HG03066 (cell line): ENCODE measurements around the gene FAM227A.
"Not testable (repeated sequence)": the region's sequence is repeated elsewhere in the genome, so short reads cannot be mapped to it uniquely, and the experiment has no call there.

Experiments
- ATAC-seq: cut with Tn5 transposase; IDR thresholded peaks from one replicate; pipeline ENCODE4 v1.9.1; 2021; ENCODE audit warnings: low read depth; ENCODE audit not compliant: unreplicated experiment

FAM227A gene

GRCh38 chr22:38674888-38675287 is 18.7 kb upstream of the FAM227A start:
- ATAC-seq = no peak

GRCh38 chr22:38657045-38657909 is 1.1 kb upstream of the FAM227A start:
- no peak for ATAC-seq

DNA sequence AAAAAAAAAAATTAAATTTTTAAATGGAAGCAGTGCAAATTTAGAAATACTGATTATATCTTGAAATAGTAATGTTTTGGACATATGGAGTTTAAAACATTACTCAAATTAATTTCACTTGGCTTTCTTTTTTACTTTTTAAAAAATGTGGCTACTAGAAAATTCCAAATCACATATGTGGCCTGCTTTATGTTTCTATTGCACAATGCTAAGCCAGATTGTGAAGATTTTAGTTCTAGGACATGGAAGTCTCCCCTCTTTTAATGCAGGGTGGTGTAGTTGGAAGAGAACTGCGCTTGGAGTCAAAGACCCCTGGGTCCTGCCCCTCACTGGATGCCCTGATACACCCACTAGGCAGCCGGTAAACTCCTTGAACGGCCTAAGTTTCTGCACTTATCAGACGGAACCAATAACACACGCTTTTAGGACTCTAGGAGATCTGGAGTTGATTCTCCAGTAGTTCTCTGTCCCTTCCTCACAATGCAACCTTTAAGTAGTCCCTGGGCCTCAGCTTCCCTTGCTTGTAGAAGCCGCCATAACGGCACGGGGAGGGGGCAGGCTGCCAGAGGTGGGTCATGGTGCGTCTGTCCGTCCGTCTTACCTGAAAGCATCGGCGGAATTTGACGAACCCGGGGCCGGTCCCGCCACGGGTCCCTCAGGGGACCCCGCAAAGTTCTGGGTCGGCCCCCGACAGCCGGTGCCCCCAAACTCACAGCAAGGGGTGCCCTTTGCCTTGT is 505 bp downstream of the FAM227A start:
- no peak for ATAC-seq

- ATAC-seq = no peak
These were observed 2.5 kb downstream of the FAM227A start for GRCh38 chr22:38653741-38654140.

- ATAC-seq = no peak
These were observed 3.3 kb downstream of the FAM227A start for GRCh38 chr22:38652859-38653258.

GRCh38 chr22:38649841-38650522 is 6.2 kb downstream of the FAM227A start:
- no peak for ATAC-seq

GRCh38 chr22:38645430-38645829 is 10.8 kb downstream of the FAM227A start:
- ATAC-seq = no peak

GRCh38 chr22:38644245-38644644 is 11.9 kb downstream of the FAM227A start:
- not testable (repeated sequence) for ATAC-seq

GRCh38 chr22:38641476-38642040 is 14.6 kb downstream of the FAM227A start:
- ATAC-seq = no peak

GRCh38 chr22:38638728-38639127 is 17.5 kb downstream of the FAM227A start:
- no peak for ATAC-seq

- ATAC-seq = no peak
These were observed 18.0 kb downstream of the FAM227A start for GRCh38 chr22:38638216-38638615.

- ATAC-seq = no peak
These were observed 23.7 kb downstream of the FAM227A start for GRCh38 chr22:38632528-38632927.

- ATAC-seq = no peak
These were observed 24.5 kb downstream of the FAM227A start for GRCh38 chr22:38631724-38632123.

GRCh38 chr22:38629108-38629507 is 27.1 kb downstream of the FAM227A start:
- no peak for ATAC-seq

GRCh38 chr22:38628444-38628843 is 27.7 kb downstream of the FAM227A start:
- no peak for ATAC-seq

DNA sequence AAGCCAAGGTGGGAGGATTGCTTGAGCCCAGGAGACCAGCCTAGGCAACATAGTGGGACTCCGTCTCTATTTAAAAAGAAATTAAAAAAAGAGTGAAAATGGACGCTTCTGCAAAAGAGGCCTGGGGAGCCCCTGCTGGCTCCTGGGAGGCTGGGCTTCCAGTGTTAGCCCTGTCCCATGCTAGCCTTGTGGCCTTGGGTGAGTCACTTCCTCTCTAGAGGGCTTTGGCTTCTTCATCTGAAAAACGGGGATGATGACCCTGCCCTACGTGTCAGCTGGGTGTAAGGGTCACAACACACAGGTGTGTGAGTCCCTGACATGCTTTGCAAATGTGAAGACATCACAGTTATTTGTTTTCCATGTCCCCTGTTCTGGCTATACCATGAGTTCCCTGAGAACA is 32.8 kb downstream of the FAM227A start:
- ATAC-seq = no peak

DNA sequence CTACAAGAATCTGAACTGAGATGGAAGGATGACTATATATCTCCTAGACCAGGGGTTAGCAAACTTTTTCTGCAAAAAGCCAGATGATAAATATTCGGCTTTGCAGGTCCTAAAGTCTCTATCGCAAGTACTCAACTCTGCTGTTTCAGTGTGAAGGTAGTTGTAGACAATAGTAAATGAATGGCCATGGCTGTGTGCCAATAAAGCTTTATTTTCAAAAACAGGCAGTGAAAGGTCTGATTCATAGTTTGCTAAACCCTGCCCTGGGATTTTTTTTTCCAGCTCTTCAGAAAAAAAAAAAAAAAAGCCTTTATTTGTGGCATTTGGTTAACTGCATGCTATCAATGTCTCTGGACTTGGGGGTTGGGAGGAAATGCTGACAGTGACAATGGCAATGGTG is 37.5 kb downstream of the FAM227A start:
- ATAC-seq = no peak

DNA sequence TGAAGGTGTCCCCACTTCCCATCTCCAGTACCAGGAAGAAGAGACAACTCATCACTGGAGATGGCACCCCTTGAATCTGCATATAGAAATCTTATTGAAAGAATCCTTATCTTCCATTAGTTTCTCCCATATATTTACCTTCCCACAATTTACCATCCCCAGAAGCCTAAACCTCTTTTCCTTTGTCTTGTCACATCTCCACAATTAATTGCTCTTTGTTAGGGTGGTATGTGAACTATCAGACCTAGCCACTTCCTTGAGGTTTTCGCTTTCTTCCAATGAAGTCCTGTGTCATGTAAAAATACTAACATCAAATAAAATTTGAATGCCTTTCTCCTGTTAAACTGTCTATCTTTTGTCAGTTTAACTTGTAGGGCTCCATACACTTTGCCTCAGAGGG is 37.9 kb downstream of the FAM227A start:
- ATAC-seq = no peak

GRCh38 chr22:38615064-38615405 is 41.2 kb downstream of the FAM227A start:
- ATAC-seq = not testable (repeated sequence)

GRCh38 chr22:38614332-38615063 is 41.7 kb downstream of the FAM227A start:
- ATAC-seq = no peak
